ENCODE data around the gene MROH7. TPM values are rescaled to one million over a fixed set of nuclear protein-coding genes. Genes with fewer than 3 reads are reported as not detected.

The MROH7 gene
- total RNA-seq, 2 experiments from 2014 or later: 0.12 to 0.14 TPM

GRCh38 chr1:54711536-54711935 lies 70.0 kb downstream of the MROH7 start:
- H3K9me3 Mint-ChIP-seq: no peaks in the 10 kb centered on the region
- H3K27me3 Mint-ChIP-seq: no peaks in the 10 kb centered on the region
- H3K4me3 Mint-ChIP-seq: no peak overlapping the region
- H3K4me1 Mint-ChIP-seq: peaks cover 9% of the 10 kb centered on the region
- no peak for DNase-seq
- H3K27ac Mint-ChIP-seq: no peak overlapping the region
- peaks cover 4% of the 10 kb centered on the region for H3K36me3 Mint-ChIP-seq

- H3K9me3 Mint-ChIP-seq: no peaks in the 10 kb centered on the region
- peak overlapping the region; percentile 91 for H3K4me3 Mint-ChIP-seq
- H3K4me1 Mint-ChIP-seq: peaks cover 29% of the 10 kb centered on the region
- H3K27me3 Mint-ChIP-seq: no peaks in the 10 kb centered on the region
- no peak for DNase-seq
- peak overlapping the region; percentile 66 for H3K27ac Mint-ChIP-seq
- H3K36me3 Mint-ChIP-seq: peaks cover 17% of the 10 kb centered on the region
Observed at GRCh38 chr1:54714881-54715492, 73.4 kb downstream of the MROH7 start.

- Mint-ChIP-seq H3K27ac (peak within 1 kb of the TSS; percentile 94), H3K9me3 (no peaks in the 10 kb centered on the region), H3K27me3 (no peaks in the 10 kb centered on the region), H3K4me3 (peak within 1 kb of the TSS; percentile 91), H3K36me3 (peaks cover 17% of the 10 kb centered on the region), H3K4me1 (peaks cover 29% of the 10 kb centered on the region)
- peak; percentile 91 for DNase-seq
Observed at GRCh38 chr1:54715493-54716298, 74.1 kb downstream of the MROH7 start, which contains the start of gene TTC4. TSS of gene TTC4 (plus strand) at chr1:54715861. CDS start at chr1:54715909, 48 bp downstream.

- peaks cover 18% of the 10 kb centered on the region for H3K36me3 Mint-ChIP-seq
- DNase-seq: no peak
Observed at GRCh38 chr1:54716299-54717047, 74.9 kb downstream of the MROH7 start.

GRCh38 chr1:54721719-54722118 lies 80.1 kb downstream of the MROH7 start:
- DNase-seq: no peak
- no peak overlapping the region for H3K27ac Mint-ChIP-seq
- peaks cover 53% of the 10 kb centered on the region for H3K36me3 Mint-ChIP-seq
- peaks cover 18% of the 10 kb centered on the region for H3K4me1 Mint-ChIP-seq
- H3K9me3 Mint-ChIP-seq: peaks cover 4% of the 10 kb centered on the region
- no peak overlapping the region for H3K4me3 Mint-ChIP-seq
- H3K27me3 Mint-ChIP-seq: no peaks in the 10 kb centered on the region

More at GRCh38 chr1:54716299-54717047, 74.9 kb downstream of the MROH7 start:
- Mint-ChIP-seq H3K27ac (peak overlapping the region; percentile 94), H3K27me3 (no peaks in the 10 kb centered on the region), H3K9me3 (no peaks in the 10 kb centered on the region), H3K4me3 (peak overlapping the region; percentile 91), H3K4me1 (peaks cover 29% of the 10 kb centered on the region)

GRCh38 chr1:54723985-54724384 lies 82.4 kb downstream of the MROH7 start:
- no peak for DNase-seq
- H3K36me3 Mint-ChIP-seq: peaks cover 55% of the 10 kb centered on the region
- peaks cover 4% of the 10 kb centered on the region for H3K9me3 Mint-ChIP-seq
- no peaks in the 10 kb centered on the region for H3K27me3 Mint-ChIP-seq
- no peak overlapping the region for H3K27ac Mint-ChIP-seq
- peaks cover 5% of the 10 kb centered on the region for H3K4me1 Mint-ChIP-seq
- no peak overlapping the region for H3K4me3 Mint-ChIP-seq

- H3K36me3 Mint-ChIP-seq: peaks cover 54% of the 10 kb centered on the region
- H3K4me3 Mint-ChIP-seq: no peak overlapping the region
- H3K27ac Mint-ChIP-seq: no peak overlapping the region
- H3K9me3 Mint-ChIP-seq: peaks cover 4% of the 10 kb centered on the region
- DNase-seq: no peak
- H3K4me1 Mint-ChIP-seq: no peaks in the 10 kb centered on the region
- H3K27me3 Mint-ChIP-seq: no peaks in the 10 kb centered on the region
Observed at GRCh38 chr1:54724771-54725170, 83.2 kb downstream of the MROH7 start.

GRCh38 chr1:54728027-54728426 lies 86.4 kb downstream of the MROH7 start:
- H3K4me3 Mint-ChIP-seq: no peak overlapping the region
- DNase-seq: no peak
- H3K27me3 Mint-ChIP-seq: no peaks in the 10 kb centered on the region
- no peaks in the 10 kb centered on the region for H3K4me1 Mint-ChIP-seq
- H3K9me3 Mint-ChIP-seq: peaks cover 4% of the 10 kb centered on the region
- H3K36me3 Mint-ChIP-seq: peaks cover 57% of the 10 kb centered on the region
- H3K27ac Mint-ChIP-seq: no peak overlapping the region

- DNase-seq: no peak
- Mint-ChIP-seq H3K27me3 (no peaks in the 10 kb centered on the region), H3K27ac (no peak overlapping the region)
Observed at GRCh38 chr1:54736685-54737084, 95.1 kb downstream of the MROH7 start.

GRCh38 chr1:54738244-54738643 lies 96.7 kb downstream of the MROH7 start:
- Mint-ChIP-seq H3K4me1 (no peaks in the 10 kb centered on the region), H3K9me3 (no peaks in the 10 kb centered on the region), H3K27ac (no peak overlapping the region), H3K27me3 (no peaks in the 10 kb centered on the region), H3K4me3 (no peak overlapping the region), H3K36me3 (peaks cover 24% of the 10 kb centered on the region)
- DNase-seq: no peak

More at GRCh38 chr1:54736685-54737084, 95.1 kb downstream of the MROH7 start:
- Mint-ChIP-seq H3K36me3 (peaks cover 22% of the 10 kb centered on the region), H3K4me3 (no peak overlapping the region), H3K9me3 (no peaks in the 10 kb centered on the region), H3K4me1 (no peaks in the 10 kb centered on the region)

- Mint-ChIP-seq H3K27ac (no peak overlapping the region), H3K36me3 (peaks cover 20% of the 10 kb centered on the region), H3K9me3 (no peaks in the 10 kb centered on the region), H3K27me3 (no peaks in the 10 kb centered on the region), H3K4me3 (no peak overlapping the region), H3K4me1 (no peaks in the 10 kb centered on the region)
- DNase-seq: no peak
Observed at GRCh38 chr1:54741531-54741930, 99.9 kb downstream of the MROH7 start.

GRCh38 chr1:54742282-54742681 lies 100.7 kb downstream of the MROH7 start:
- DNase-seq: no peak
- Mint-ChIP-seq H3K4me3 (no peak overlapping the region), H3K27ac (no peak overlapping the region), H3K4me1 (no peaks in the 10 kb centered on the region), H3K36me3 (peaks cover 14% of the 10 kb centered on the region), H3K27me3 (no peaks in the 10 kb centered on the region), H3K9me3 (no peaks in the 10 kb centered on the region)

- Mint-ChIP-seq H3K27me3 (no peaks in the 10 kb centered on the region), H3K9me3 (no peaks in the 10 kb centered on the region), H3K4me1 (no peaks in the 10 kb centered on the region), H3K4me3 (no peak overlapping the region), H3K36me3 (peaks cover 9% of the 10 kb centered on the region), H3K27ac (no peak overlapping the region)
- no peak for DNase-seq
Observed at GRCh38 chr1:54743416-54744226, 102.0 kb downstream of the MROH7 start.

- Mint-ChIP-seq H3K4me3 (no peak overlapping the region), H3K9me3 (no peaks in the 10 kb centered on the region), H3K4me1 (no peaks in the 10 kb centered on the region), H3K36me3 (peaks cover 9% of the 10 kb centered on the region), H3K27ac (no peak overlapping the region), H3K27me3 (no peaks in the 10 kb centered on the region)
- no peak for DNase-seq
Observed at GRCh38 chr1:54744696-54745095, 103.1 kb downstream of the MROH7 start.
